Kidney epithelial cell (primary cell): ENCODE measurements around the gene ATXN1. TPM values are rescaled to one million over a fixed set of nuclear protein-coding genes. Genes with fewer than 3 reads are reported as not detected.

Experiments used
- DNase-seq: peaks from one replicate; pipeline ENCODE4 v3.0.0-alpha.2; 2010; ENCODE audit warnings: low read depth
- H3K27me3 ChIP-seq: 2 replicates; pipeline ENCODE4 v1.6.0; 2011; ENCODE audit warnings: low read length; ENCODE audit not compliant: control insufficient read depth, insufficient read depth
- H3K36me3 ChIP-seq: 2 replicates; pipeline ENCODE4 v1.5.1; 2011; ENCODE audit warnings: low read length; ENCODE audit not compliant: control insufficient read depth, insufficient read depth
- H3K4me3 ChIP-seq: 2 replicates; pipeline ENCODE4 v1.5.1; 2011; ENCODE audit warnings: low read depth, mild to moderate bottlenecking, control low read depth, low read length
- CTCF ChIP-seq: IDR thresholded peaks from 2 replicates; pipeline ENCODE4 v1.5.1; 2011; ENCODE audit warnings: mild to moderate bottlenecking, moderate library complexity, low read length, control low read depth, inconsistent platforms; ENCODE audit not compliant: insufficient read depth, poor library complexity, severe bottlenecking
- total RNA-seq: library from RNA; depleted of rRNA; stranded (reverse); fragments of >200 nt; gene quantifications from 2 replicates; pipeline ENCODE4 v1.2.3, GENCODE V29; 2015

The ATXN1 gene
- total RNA-seq, 1 donor from 2014 or later, result 12.5 TPM

DNA sequence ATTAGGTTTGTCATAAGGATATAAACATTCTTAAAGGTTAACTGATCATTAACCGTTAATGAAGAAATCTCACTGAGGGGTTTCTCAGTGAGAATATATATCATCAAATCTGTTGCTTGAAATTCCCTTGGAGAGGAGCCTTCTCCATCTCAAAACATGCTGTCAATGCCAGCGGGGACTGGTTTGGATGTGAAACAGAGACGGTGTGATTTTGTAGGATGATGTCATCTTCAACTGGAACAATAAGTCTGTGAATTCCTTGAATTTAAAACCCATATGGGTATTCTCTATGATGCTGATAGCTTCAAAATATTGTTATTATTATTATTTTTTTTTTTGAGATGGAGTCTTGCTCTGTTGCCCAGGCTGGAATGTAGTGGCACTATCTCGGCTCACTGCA lies 447.0 kb downstream of the ATXN1 start:
- TF ChIP-seq CTCF, result no peak
- DNase-seq, result no peak
- Histone ChIP-seq H3K36me3 (no peaks in the 10 kb centered on the region), H3K4me3 (no peak overlapping the region), H3K27me3 (no peaks in the 10 kb centered on the region)

GRCh38 chr6:16313732-16314131 lies 447.5 kb downstream of the ATXN1 start:
- no peak for TF ChIP-seq CTCF
- Histone ChIP-seq H3K27me3 (no peaks in the 10 kb centered on the region), H3K36me3 (no peaks in the 10 kb centered on the region), H3K4me3 (no peak overlapping the region)
- DNase-seq, result no peak

DNA sequence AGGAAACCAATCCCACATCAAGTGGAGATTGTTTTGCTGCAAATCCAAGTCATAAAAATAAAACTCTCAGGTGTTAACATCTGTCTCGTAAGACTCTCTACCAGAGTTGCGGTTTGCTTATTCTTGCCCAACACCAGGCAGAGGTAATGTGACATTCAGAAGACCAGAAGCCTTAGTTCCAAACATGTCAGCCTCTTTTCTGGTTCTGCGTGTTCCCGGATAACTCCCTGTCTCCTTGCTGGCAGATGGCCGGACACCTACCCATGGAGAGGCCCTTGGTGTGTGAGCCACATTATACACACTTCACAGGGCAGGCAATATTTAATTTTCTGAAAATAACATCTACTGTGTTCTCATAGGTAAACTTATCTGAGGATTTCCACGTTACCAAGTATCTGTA lies 449.5 kb downstream of the ATXN1 start:
- no peaks in the 10 kb centered on the region for H3K27me3 ChIP-seq
- TF ChIP-seq CTCF, result no peak
- no peak for DNase-seq
- no peaks in the 10 kb centered on the region for H3K36me3 ChIP-seq
- no peak overlapping the region for H3K4me3 ChIP-seq

DNA sequence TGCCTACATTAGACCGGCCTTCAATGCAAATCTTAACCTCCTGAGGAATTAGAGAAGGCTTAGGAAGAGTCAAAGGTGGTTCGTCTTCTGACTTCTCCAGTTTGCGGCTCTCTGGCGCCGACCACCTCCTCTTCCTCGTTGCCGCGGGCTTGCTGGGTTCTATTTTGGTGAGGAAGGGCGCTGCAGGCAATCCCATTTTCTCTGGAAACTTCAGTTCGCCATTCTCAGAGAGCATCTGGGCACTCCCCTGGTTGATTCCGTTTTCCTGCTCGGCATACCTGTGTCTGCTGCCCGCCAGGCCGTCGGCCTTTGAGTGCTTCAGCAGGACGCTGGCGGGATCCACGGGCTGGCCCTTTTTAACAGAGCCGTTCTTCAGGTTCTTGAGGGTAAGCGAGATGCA lies 454.9 kb downstream of the ATXN1 start:
- no peak for TF ChIP-seq CTCF
- Histone ChIP-seq H3K4me3 (no peak overlapping the region), H3K36me3 (no peaks in the 10 kb centered on the region), H3K27me3 (no peaks in the 10 kb centered on the region)
- DNase-seq, result no peak

DNA sequence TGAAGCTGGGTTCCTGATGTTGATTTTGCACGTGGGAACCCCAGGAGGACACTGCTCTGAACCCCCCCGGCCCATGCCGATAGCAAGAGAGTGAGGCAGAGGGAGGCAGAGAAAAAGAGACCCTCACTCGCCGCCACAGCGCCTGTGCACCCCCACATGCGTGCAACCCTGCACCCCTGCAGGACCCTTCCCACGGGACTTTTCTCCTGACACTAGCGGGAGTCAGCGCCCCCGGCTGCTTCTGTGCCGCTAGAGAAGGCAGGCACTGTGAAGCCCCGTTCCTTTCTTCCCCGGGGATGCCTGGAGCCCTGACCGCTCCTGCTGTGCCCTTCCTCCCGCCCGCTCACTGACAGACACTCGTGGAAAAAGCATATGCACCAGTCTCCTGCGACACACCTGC lies 455.5 kb downstream of the ATXN1 start:
- DNase-seq, result no peak

More for the DNA sequence above, 455.5 kb downstream of the ATXN1 start:
- no peaks in the 10 kb centered on the region for H3K27me3 ChIP-seq
- H3K4me3 ChIP-seq, result no peak overlapping the region
- TF ChIP-seq CTCF, result no peak
- H3K36me3 ChIP-seq, result no peaks in the 10 kb centered on the region
